Kidney epithelial cell (primary cell): ENCODE results near the gene DHRS11. TPM values are rescaled to one million over a fixed set of nuclear protein-coding genes. Genes with fewer than 3 reads are reported as not detected.
"Not testable (repeated sequence)": the region's sequence is repeated elsewhere in the genome, so short reads cannot be mapped to it uniquely, and the experiment has no call there.

Experiments used
- DNase-seq: peaks from one replicate; pipeline ENCODE4 v3.0.0-alpha.2; 2010; ENCODE audit warnings: low read depth
- H3K27me3 ChIP-seq: 2 replicates; pipeline ENCODE4 v1.6.0; 2011; ENCODE audit warnings: low read length; ENCODE audit not compliant: control insufficient read depth, insufficient read depth
- H3K36me3 ChIP-seq: 2 replicates; pipeline ENCODE4 v1.5.1; 2011; ENCODE audit warnings: low read length; ENCODE audit not compliant: control insufficient read depth, insufficient read depth
- H3K4me3 ChIP-seq: 2 replicates; pipeline ENCODE4 v1.5.1; 2011; ENCODE audit warnings: low read depth, mild to moderate bottlenecking, control low read depth, low read length
- total RNA-seq: library from RNA; depleted of rRNA; stranded (reverse); fragments of >200 nt; gene quantifications from 2 replicates; pipeline ENCODE4 v1.2.3, GENCODE V29; 2015
- TF ChIP-seq, protein P1 (sequence below): IDR thresholded peaks from 2 replicates; pipeline ENCODE4 v1.5.1; 2011; ENCODE audit warnings: mild to moderate bottlenecking, moderate library complexity, low read length, control low read depth, inconsistent platforms; ENCODE audit not compliant: insufficient read depth, poor library complexity, severe bottlenecking

Gene DHRS11
- total RNA-seq, 1 donor from 2014 or later, result 5.4 TPM

DNA sequence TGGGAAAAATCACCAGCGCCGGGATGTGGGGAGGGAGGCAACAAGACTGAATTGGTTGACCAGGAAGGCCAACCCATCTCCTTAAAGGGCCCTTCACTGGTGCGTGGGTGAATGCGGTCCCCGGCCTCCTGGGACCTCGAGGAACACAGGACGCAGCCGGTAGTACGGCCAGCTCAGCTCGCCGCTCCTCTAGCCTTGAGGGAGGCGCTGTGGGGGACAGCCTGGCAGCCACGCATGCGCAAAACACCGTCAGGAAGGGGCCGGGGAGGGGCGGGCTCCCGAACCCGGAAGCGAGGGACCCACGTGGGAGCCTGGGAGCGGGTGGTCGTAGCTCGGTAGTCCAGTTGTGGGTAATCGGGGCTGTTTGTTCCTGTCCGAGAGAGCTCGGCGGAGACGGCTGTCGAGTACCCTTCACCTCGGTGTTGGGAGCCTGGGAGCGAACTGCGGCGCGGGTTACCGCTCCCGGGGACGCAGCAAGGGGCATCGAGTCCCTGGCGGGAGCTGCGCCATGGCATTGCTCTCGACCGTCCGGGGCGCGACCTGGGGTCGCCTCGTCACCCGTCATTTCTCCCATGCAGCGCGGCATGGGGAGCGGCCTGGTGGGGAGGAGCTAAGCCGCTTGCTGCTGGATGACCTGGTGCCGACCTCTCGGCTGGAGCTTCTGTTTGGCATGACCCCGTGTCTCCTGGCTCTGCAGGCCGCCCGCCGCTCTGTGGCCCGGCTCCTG, 9.8 kb downstream of the DHRS11 start, which contains the start of gene MRM1:
MRM1 (plus strand) TSS at position 281 of the 727 bp plus-strand sequence; CDS start at position 509, 228 bp downstream.
- peaks cover 1% of the 10 kb centered on the region for H3K36me3 ChIP-seq
- H3K27me3 ChIP-seq, result no peaks in the 10 kb centered on the region
- peak within 1 kb of the TSS; percentile 67 for H3K4me3 ChIP-seq
- peak; percentile 69 for DNase-seq
- TF ChIP-seq, protein P1, sequence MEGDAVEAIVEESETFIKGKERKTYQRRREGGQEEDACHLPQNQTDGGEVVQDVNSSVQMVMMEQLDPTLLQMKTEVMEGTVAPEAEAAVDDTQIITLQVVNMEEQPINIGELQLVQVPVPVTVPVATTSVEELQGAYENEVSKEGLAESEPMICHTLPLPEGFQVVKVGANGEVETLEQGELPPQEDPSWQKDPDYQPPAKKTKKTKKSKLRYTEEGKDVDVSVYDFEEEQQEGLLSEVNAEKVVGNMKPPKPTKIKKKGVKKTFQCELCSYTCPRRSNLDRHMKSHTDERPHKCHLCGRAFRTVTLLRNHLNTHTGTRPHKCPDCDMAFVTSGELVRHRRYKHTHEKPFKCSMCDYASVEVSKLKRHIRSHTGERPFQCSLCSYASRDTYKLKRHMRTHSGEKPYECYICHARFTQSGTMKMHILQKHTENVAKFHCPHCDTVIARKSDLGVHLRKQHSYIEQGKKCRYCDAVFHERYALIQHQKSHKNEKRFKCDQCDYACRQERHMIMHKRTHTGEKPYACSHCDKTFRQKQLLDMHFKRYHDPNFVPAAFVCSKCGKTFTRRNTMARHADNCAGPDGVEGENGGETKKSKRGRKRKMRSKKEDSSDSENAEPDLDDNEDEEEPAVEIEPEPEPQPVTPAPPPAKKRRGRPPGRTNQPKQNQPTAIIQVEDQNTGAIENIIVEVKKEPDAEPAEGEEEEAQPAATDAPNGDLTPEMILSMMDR, result peak; percentile 21

DNA sequence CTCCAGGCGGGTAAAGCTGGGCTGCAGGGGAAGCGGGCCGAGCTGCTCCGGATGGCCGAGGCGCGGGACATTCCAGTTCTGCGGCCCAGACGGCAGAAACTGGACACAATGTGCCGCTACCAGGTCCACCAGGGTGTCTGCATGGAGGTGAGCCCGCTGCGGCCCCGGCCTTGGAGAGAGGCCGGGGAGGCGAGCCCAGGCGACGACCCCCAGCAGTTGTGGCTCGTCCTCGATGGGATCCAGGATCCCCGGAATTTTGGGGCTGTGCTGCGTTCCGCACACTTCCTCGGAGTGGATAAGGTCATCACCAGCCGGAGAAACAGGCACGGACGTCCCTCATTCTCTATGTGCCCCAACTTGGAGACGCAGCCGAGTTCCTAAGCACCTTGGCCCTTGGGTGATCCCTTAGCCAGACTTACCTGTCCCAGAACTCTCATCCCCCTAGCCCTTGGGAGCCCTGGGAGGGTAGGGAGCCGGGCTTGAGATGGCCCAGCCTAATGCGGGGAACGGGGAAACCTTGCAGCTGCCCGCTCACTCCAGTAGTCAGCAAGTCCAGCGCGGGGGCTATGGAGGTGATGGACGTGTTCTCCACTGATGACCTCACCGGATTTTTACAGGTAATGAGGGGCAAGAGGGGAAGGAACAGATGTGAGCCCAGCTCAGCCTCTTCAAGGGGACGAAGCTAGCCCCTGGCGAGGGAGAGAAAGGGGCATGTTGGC, 10.5 kb downstream of the DHRS11 start:
- DNase-seq, result no peak
- Histone ChIP-seq H3K36me3 (peaks cover 1% of the 10 kb centered on the region), H3K4me3 (peak overlapping the region; percentile 67), H3K27me3 (no peaks in the 10 kb centered on the region)
- TF ChIP-seq, protein P1, result no peak

DNA sequence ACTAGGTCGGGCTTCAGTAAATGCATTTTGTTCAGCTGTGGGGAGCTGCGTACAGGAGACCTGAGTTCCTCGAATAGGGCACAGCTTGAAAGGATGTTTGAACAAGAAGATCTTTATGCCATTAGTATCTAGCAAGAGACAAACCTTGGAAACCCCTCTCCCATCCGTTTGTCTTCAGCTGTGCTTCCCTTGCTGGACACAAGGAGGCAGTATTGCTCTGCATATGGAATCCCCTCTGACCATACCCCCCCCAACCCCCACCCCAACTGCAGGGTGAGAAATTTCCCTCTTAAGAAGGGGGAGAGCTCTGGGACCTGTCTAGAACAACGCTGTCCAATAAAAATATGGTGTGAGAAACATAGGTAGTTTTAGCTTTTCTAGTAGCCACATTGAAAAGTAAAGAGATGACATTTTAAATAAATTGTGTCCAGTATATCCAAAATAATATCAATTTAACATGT, 11.3 kb downstream of the DHRS11 start:
- no peak for DNase-seq
- TF ChIP-seq, protein P1, result peak; percentile 95
- peaks cover 1% of the 10 kb centered on the region for H3K36me3 ChIP-seq
- H3K27me3 ChIP-seq, result no peaks in the 10 kb centered on the region
- peak overlapping the region; percentile 67 for H3K4me3 ChIP-seq

DNA sequence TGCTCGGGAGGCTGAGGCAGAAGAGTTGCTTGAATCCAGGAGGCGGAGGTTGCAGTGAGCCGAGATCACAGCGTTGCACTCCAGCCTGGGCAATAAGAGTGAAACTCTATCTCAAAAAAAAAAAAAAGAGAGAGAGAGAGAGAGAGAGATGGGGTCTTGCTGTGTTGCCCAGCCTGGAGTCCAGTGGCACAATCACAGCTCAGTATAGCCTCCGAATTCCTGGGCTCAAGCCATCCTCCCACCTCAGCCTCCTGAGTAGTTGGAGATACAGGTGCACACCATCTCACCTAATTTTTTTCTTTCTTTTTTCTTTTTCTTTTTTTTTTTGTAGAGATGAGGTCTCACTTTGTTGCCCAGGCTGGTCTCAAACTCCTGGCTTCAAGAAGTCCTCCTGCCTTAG, 13.3 kb downstream of the DHRS11 start:
- not testable (repeated sequence) for DNase-seq, H3K27me3 ChIP-seq, H3K4me3 ChIP-seq, H3K36me3 ChIP-seq

DNA sequence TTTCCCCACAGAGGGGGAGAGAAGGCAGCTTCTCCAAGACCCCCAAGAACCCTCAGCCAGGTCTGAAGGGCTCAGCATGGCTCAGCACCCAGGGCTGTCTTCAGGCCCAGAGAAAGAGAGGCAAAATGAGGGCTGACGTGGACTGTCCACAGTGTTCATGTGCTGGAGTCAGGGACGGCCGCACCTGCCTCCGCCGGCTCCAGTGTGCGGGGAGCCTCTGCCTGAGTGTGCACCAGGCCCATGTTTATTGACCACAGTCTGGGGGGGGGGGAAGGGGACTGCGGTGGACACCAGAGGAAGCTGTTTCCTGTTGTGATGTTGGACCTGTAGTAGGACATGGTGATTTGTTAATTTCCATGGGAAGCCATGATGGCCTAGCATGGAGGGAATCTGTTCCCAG, 16.6 kb downstream of the DHRS11 start:
- H3K4me3 ChIP-seq, result no peak overlapping the region
- H3K36me3 ChIP-seq, result peaks cover 1% of the 10 kb centered on the region
- TF ChIP-seq, protein P1, result no peak
- no peak for DNase-seq
- no peaks in the 10 kb centered on the region for H3K27me3 ChIP-seq

DNA sequence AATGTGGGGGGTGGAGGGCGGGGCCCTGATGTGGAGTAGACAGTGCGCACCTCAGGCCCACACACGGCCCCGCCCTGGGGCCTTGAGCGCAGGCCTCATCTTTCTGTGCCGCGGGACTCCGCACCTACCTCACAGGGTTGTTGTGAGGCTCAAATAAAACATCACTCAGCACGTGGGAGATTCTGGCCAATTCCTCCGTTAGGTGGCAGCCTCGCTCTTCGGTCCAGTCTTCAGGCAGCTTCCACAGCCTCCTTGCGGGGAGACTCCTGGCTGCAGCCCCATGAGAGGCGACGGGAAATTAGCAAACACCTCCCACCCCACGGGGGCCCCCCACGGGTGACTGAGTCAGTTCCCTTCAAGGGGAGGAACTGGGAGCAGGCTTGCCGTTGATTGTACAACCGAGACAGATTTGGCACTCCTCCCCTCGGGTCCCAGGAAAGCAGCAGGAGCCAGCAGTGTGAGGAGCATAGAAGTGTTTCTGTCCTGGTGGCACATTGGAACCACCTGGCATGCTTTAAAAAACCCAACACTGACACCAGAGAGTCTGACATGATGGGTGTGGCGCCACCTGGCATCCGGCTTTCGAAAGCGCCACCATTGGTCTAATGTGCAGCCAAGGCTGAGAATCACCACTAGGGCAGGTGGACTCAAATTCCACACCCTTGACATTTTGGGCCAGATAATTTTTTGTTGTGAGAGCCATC, 17.3 kb downstream of the DHRS11 start:
- no peak for DNase-seq
- Histone ChIP-seq H3K4me3 (no peak overlapping the region), H3K27me3 (no peaks in the 10 kb centered on the region), H3K36me3 (no peaks in the 10 kb centered on the region)
- TF ChIP-seq, protein P1, result peak; percentile 53
